Suprapubic skin (tissue), 4 donors: Measurements from ENCODE around the gene SETD1A. TPM values are rescaled to one million over a fixed set of nuclear protein-coding genes. Genes with fewer than 3 reads are reported as not detected.

Source experiments
- DNase-seq, 2 donors: peaks; one replicate each; pipeline ENCODE4 v3.0.0-alpha.2; 2019; ENCODE audit warnings: low spot score in 2 of 2
- H3K27ac ChIP-seq: fragments of 200-600 bp; sonication (generic); one replicate; pipeline ENCODE4 v1.5.1; 2019
- H3K27me3 ChIP-seq: fragments of 200-600 bp; sonication (generic); one replicate; pipeline ENCODE4 v1.5.1; 2019
- H3K36me3 ChIP-seq: fragments of 200-600 bp; sonication (generic); one replicate; pipeline ENCODE4 v1.5.1; 2019
- H3K4me1 ChIP-seq: fragments of 200-600 bp; sonication (generic); one replicate; pipeline ENCODE4 v1.5.1; 2019
- H3K4me3 ChIP-seq: fragments of 200-600 bp; sonication (generic); one replicate; pipeline ENCODE4 v1.5.1; 2019; ENCODE audit warnings: mild to moderate bottlenecking
- H3K9me3 ChIP-seq: fragments of 200-600 bp; sonication (generic); one replicate; pipeline ENCODE4 v1.5.1; 2019
- CTCF ChIP-seq, 2 donors: fragments of 200-600 bp in 1 of 2; fragments of 450-650 bp in 1 of 2; sonication (generic) in 1 of 2; IDR thresholded peaks; one replicate each; pipeline ENCODE4 v1.5.1; 2016 to 2019; ENCODE audit warnings: antibody characterized with exemption in 2 of 2, mild to moderate bottlenecking in 1 of 2, moderate library complexity in 1 of 2
- EP300 ChIP-seq: sonication (generic); formaldehyde crosslinking; IDR thresholded peaks from one replicate; pipeline ENCODE4 v1.6.1; 2017; ENCODE audit warnings: antibody characterized with exemption
- POLR2A ChIP-seq, 2 donors: fragments of 450-650 bp; IDR thresholded peaks; one replicate each; pipeline ENCODE4 v1.6.1; 2017; ENCODE audit warnings: antibody characterized with exemption in 2 of 2, mild to moderate bottlenecking in 2 of 2, moderate library complexity in 2 of 2
- POLR2AphosphoS5 ChIP-seq, 3 donors: sonication (generic); formaldehyde crosslinking; IDR thresholded peaks; one replicate each; pipeline ENCODE4 v1.6.1; 2017; ENCODE audit warnings: antibody characterized with exemption in 3 of 3
- WGBS: methylation state at CpG from one replicate; pipeline ENCODE4 v1.1.5; 2018; 5-methylcytosine and 5-hydroxymethylcytosine counted together
- total RNA-seq, 4 donors: library from RNA; depleted of rRNA; stranded (reverse); fragments of >200 nt; gene quantifications; one replicate each; pipeline ENCODE4 v1.1.0, GENCODE V29; 2016

Gene SETD1A
- 10 to 100 TPM; 12.5 to 14.7 (median 13.7) TPM for total RNA-seq

GRCh38 chr16:30957456-30958174 lies at the start of gene SETD1A:
Gene SETD1A, plus strand, starts transcription at chr16:30957754. Its CDS starts 978 bp downstream, at chr16:30958732.
- no peaks in the 10 kb centered on the region for H3K27me3 ChIP-seq
- peaks cover 32% of the 10 kb centered on the region for H3K4me1 ChIP-seq
- peak within 1 kb of the TSS; percentile 98 for H3K27ac ChIP-seq
- peak in 2 of 3 donors; percentile 78 to 84 for TF ChIP-seq POLR2AphosphoS5 (IDR thresholded peaks at IDR 0.05)
- TF ChIP-seq CTCF (IDR thresholded peaks at IDR 0.05) = no peak
- TF ChIP-seq POLR2A (IDR thresholded peaks at IDR 0.05) = peak in 1 of 2 donors; percentile 64
- TF ChIP-seq EP300 = no peak
- peak; percentile 99 to 100 for DNase-seq
- H3K9me3 ChIP-seq = no peaks in the 10 kb centered on the region
- H3K36me3 ChIP-seq = peaks cover 31% of the 10 kb centered on the region
- under 1% methylated on average over 27 of the region's 85 CpGs for WGBS
- peak within 1 kb of the TSS; percentile 74 for H3K4me3 ChIP-seq

- no peaks in the 10 kb centered on the region for H3K9me3 ChIP-seq
- DNase-seq = no peak
- no peak overlapping the region for H3K4me3 ChIP-seq
- TF ChIP-seq CTCF (IDR thresholded peaks at IDR 0.05) (no peak), EP300 (no peak), POLR2AphosphoS5 (IDR thresholded peaks at IDR 0.05) (no peak), POLR2A (IDR thresholded peaks at IDR 0.05) (no peak)
- H3K27me3 ChIP-seq = no peaks in the 10 kb centered on the region
- no peaks in the 10 kb centered on the region for H3K36me3 ChIP-seq
- H3K27ac ChIP-seq = no peak overlapping the region
- WGBS = 22% methylated on average over 13 of the region's 18 CpGs
- peaks cover 5% of the 10 kb centered on the region for H3K4me1 ChIP-seq
Measured at GRCh38 chr16:30910427-30911029, 47.0 kb upstream of the SETD1A start.

- WGBS = 91% methylated on average over 6 of the region's 6 CpGs
- Histone ChIP-seq H3K27ac (no peak overlapping the region), H3K27me3 (no peaks in the 10 kb centered on the region), H3K4me3 (no peak overlapping the region), H3K4me1 (peaks cover 5% of the 10 kb centered on the region), H3K36me3 (no peaks in the 10 kb centered on the region), H3K9me3 (no peaks in the 10 kb centered on the region)
- TF ChIP-seq POLR2AphosphoS5 (IDR thresholded peaks at IDR 0.05) = no peak
- TF ChIP-seq CTCF (IDR thresholded peaks at IDR 0.05) = no peak
- no peak for TF ChIP-seq EP300
- no peak for TF ChIP-seq POLR2A (IDR thresholded peaks at IDR 0.05)
- no peak for DNase-seq
Measured at GRCh38 chr16:30912794-30913412, 44.7 kb upstream of the SETD1A start.

GRCh38 chr16:30914830-30915229 lies 42.7 kb upstream of the SETD1A start:
- Histone ChIP-seq H3K4me3 (no peak overlapping the region), H3K36me3 (no peaks in the 10 kb centered on the region), H3K9me3 (no peaks in the 10 kb centered on the region), H3K4me1 (peaks cover 5% of the 10 kb centered on the region), H3K27me3 (no peaks in the 10 kb centered on the region), H3K27ac (no peak overlapping the region)
- no peak for DNase-seq
- 77% methylated on average over 3 of the region's 3 CpGs for WGBS
- TF ChIP-seq POLR2AphosphoS5 (IDR thresholded peaks at IDR 0.05) (no peak), CTCF (IDR thresholded peaks at IDR 0.05) (no peak), POLR2A (IDR thresholded peaks at IDR 0.05) (no peak), EP300 (no peak)

- H3K4me1 ChIP-seq = peaks cover 8% of the 10 kb centered on the region
- H3K4me3 ChIP-seq = no peak overlapping the region
- H3K36me3 ChIP-seq = no peaks in the 10 kb centered on the region
- no peak for TF ChIP-seq POLR2A (IDR thresholded peaks at IDR 0.05)
- TF ChIP-seq POLR2AphosphoS5 (IDR thresholded peaks at IDR 0.05) = no peak
- no peak for TF ChIP-seq EP300
- TF ChIP-seq CTCF (IDR thresholded peaks at IDR 0.05) = no peak
- DNase-seq = no peak
- WGBS = 84% methylated on average over 1 of the region's 1 CpG
- no peaks in the 10 kb centered on the region for H3K27me3 ChIP-seq
- no peak overlapping the region for H3K27ac ChIP-seq
- H3K9me3 ChIP-seq = no peaks in the 10 kb centered on the region
Measured at GRCh38 chr16:30918614-30919013, 38.9 kb upstream of the SETD1A start.
